Measurements from ENCODE around the gene KRT20.

Gene KRT20

DNA sequence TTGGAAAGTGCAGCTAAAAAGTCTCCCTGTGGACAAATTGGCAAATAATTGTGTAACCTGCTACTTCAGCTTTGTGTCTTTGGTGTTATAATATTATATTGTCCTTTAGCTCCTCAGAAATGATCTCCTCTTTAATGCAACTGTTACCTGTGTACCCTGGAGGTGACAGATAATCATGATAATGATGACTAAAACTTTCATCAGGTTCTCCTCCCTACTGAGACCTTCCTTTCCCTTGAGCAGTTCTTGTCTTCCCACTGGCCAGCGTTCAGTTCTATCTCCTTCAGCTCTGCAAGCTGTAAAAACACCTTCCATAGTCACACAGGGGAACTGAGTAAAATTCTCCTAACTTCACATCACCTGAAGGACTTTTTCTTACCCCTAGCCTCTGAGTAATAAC, 32.7 kb downstream of the KRT20 start:
- no peak for DNase-seq (ENCODE audit: low read depth)

DNA sequence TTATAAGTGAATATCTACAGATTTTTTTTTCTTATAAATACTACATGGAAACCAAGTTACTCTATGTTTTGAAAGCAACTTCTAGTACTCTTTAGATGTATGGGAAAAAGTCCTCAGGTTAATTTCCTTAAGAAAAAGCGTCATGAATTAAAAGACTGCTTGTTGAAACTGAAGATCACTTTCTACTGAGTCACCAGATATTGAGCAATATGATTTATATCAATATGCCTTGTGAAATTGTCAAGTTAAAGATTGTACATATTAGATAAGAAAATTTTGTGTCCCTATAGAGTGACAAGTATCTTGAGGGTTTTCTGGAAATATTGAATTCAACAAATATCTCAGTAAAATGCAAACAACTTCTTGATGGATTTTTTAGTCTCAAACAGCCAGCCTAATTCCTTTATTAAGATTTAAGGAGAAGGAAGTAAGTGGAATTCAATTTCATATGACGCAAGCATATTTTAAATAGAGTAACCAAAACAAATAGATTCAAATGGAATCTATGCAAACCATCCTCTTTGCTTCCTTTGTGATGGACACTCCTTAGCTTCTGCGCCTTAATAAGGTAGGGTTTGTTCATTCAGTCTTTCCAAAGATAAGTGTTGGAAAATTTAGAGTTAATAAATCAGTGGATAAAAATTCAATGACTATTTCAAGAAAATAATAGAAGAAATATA, 34.6 kb downstream of the KRT20 start:
- DNase-seq (ENCODE audit: low read depth), result peak; percentile 38

DNA sequence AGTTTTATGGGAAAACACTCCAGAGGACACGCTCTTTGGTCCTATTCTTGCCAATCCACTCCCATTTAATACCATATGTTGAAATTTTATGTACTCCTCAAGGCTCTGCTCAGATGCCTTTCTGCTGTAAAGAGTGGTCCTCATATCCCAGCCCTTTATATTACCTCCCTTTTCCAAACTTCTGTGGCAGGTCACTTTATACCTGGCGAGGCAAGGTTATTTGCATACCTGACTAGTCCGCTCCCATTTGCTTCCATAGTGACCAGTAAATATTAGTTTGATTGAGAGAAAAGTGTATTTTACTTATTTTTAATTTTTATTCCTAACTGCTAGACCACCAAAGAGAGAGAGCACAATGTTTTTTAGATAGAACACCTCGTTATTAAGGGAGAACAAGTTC, 35.3 kb downstream of the KRT20 start:
- no peak for DNase-seq (ENCODE audit: low read depth)

DNA sequence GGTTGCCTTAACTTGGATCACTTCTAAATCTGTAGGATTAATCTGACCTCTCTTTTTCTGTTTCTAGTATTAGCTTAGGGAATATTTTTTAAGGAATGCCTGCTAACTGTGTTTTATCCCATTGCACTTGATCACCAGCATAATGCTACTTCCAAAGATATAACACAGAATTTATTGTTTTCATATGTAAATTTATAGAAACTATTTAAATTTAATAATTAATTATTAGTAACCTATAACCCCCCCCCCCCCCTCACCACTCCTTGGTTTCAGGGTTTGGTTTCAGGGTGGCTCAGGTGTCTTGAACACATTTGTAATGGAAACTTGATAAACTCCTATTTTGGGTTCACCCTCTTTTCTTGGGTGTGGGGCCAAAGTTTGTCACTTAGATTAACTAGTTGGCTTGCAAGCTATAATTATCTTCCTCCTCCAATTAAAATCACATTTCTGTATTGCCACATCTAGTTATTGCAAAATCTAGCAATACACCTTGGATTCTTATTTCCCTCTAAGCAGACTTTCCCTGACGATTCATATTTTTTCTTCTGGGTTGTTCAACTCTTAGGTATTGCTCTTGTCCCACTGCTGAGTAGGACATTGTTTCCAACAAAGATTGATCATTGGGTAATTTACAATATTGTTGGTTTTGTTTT, 36.3 kb downstream of the KRT20 start:
- DNase-seq (ENCODE audit: low read depth), result no peak

DNA sequence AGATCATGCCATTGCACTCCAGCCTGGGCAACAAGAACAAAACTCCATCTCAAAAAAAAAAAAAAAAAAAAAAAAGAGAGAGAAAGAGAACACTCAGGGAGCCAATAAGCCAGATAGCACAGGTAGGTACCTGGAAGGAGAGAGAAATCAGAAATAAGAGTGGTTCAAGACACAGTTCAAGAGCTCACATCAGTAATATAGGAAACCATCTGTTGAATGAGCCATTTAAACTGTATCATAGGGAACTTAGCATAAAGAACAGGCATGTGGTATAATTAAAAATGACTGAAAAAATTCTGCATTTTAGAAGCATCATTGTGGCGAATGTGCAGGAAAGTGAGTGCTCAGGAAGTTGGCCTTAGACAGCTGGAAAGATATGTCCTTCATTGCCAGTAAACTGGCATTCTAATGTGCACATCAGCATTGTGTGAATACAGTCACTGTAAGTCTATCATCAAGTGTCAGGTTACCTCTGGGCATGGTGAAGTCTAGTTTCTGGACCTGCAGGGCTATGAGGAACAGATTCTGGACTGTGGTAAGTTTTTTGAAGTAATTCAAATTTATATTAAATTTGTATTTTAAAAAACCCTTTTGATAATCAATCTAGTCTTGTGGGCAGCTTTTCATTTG, 38.4 kb downstream of the KRT20 start:
- peak; percentile 51 for DNase-seq (ENCODE audit: low read depth)

DNA sequence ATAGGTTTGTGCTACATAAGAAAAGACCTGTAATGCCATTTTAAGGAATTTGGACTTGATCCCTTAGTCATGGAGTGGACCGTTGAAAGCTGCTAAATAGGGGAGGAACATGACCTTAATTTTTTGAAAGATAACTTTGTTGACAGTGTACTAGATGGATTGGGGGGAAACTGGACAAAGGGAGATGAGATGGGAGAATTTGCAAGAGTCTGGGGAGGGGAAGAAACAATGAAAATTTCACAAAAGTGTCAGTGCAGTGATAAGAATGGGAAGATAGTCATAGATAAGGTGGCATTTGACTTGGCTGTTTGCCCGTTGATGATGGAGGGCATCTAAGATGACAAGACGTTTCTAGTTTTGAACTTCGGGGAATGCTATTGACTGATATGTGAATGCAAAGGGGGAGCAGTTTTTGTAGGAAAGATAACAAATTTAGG, 40.4 kb downstream of the KRT20 start:
- no peak for DNase-seq (ENCODE audit: low read depth)

DNA sequence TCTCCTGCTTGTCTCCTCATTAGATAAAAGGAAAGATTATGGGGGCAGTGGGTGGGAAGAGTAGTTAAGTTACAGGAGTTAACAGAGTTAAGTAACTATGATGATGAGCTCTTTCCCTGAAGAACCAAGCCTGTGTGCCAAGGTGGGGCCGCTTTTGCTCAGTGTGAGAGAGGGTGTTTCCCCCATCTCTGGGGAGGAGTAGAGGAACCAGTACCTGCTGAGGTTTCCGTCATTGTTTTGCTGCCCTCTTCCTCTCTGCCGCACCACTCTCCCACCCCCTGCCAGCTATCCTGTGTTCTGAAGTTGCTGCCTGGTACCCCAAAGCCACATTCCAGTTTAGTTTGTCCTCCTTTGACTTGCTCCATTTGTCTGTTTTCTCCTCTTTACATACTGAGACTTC, 41.8 kb downstream of the KRT20 start:
- no peak for DNase-seq (ENCODE audit: low read depth)

DNA sequence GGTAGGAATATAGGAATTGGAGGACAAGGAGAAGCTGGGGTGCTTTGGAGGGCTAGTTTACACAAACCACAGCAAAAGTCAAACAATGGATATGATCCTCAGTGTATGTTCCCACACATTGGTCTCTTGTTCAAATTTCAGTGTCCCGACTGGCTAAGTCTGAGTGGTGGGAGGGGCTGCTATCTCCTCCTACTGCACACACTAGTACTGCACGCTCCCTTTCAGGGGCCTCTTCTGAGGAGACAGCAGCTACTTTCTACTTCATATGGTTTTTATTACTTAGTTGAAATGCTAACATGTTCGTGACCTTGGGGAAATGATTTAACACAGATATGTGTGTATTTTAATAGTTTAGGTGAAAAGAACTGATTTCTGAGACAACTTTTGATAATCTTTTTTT, 43.8 kb downstream of the KRT20 start:
- DNase-seq (ENCODE audit: low read depth), result peak; percentile 20

DNA sequence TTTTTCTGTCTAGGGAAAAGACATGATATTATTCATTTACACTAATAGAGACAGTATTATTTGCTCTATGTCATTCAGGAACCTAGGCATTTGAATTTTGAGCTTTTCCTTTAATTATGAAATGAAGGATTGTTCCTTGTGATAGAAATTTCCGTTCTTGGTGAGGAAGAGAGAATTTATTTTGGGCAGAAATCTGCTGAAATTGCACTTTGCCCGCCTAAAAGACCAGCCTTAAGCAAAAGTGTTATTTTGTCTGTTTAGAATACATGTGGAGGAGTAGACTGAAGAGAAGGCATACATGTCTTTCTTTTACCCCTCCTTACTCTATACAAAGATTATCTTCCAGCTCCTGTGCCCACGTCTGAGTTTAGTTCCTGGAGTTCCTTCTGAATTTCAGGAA, 45.8 kb downstream of the KRT20 start:
- no peak for DNase-seq (ENCODE audit: low read depth)

DNA sequence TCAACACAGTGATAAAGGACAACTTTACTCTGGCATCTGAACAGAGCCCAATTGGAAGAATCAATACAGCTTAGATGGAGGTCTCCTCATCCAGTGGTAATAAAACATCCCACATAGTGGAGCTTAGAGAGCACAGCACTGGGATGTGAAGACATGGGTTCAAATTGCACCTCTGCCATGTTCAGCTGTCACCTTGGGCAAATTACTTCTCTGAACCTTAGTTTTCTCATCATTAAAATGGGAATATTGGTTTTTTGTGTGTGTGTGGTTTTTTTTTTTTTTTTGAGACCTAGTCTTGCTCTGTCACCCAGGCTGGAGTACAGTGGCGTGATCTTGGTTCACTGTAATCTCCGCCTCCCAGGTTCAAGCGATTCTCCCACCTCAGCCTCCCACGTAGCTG, 49.0 kb downstream of the KRT20 start:
- DNase-seq (ENCODE audit: low read depth), result no peak

DNA sequence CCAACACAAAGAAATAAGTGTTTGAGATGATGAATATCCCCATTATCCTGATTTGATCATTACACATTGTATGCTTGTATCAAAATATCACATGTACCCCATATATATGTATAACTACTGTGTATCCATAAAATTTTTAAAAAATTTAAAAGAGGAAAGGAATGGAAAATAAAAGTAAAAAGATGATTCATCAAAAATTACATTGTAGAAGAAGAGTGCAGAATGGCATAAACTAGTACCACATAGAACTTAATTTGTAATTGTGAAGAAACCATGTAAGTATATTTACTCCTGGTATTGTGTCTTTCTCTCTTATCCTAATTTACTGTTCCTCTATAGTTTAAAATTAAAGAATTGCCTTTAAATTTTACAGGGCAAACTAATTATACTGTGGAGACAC, 51.2 kb downstream of the KRT20 start:
- no peak for DNase-seq (ENCODE audit: low read depth)

DNA sequence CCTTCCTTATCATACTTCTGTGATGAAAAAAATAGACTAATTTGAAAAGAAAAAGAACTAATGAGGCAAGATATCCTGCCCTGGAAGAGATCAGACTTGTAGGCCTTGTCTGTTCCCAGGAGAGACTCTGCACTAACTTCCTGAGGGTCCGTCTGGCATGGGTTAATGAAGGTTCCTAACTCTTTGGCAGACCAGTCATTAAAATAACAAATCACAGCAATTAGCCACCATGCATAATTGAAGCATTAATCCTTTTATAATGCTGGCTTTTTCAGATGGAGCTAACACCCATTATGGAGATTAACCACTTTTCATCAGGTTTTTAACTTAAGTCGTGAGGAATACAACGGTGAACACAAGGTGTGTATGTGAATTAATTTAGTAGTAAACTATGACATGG, 52.2 kb downstream of the KRT20 start:
- no peak for DNase-seq (ENCODE audit: low read depth)

DNA sequence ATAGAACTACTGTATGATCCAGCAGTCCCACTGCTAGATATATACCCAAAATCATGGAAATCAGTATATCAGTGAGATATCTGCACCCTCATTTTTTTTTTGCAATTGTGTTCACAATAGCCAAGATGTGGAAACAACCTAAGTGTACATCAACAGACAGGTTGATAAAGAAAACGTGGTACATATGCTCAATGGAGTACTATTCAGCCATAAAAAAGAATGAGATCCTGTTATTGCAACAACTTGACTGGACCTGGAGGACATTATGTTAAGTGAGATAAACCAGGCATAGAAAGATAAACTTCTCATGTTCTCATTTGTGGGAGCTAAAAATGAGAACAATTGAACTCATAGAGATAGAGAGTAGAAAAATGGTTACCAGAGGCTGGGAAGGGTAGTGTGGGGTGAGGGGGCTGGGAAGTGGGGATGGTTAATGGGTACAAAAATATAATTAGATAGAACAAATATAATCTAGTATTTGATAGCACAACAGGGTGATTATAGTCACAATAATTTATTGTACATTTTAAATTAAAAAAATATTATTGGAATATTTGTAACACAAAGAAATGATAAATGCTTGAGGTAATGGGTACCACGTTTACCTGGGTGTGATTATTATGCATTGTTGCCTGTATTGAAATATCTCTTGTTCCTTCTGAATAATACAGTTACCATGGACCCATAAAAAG, 54.8 kb downstream of the KRT20 start:
- no peak for DNase-seq (ENCODE audit: low read depth)

DNA sequence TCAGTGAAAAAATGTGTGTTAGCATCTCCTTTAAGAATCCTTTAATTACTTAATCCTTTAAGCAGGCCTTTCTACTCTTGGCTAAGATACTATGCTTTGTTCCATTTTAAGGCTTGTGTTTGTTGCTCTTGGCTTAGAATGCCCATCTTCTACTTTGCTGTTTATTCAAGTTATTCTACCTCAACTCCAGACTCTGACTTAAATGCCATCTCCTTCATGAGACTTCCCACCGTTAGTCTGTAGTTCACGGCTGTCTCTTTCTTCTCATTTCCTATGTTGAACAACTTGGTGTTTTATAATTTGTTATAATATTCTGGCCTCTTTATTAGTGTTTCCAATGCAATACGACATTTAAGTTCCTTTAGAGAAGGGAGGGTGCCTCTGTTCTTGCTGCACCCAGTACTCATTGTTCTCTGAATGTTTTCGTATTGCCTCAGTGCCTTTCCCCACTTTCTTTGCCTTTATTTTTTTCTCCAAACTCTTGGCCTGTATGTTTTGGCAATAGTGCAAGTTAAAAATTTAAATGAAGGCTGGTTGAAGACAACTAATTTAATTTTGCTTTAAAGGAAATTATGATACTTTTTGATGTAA, 56.5 kb downstream of the KRT20 start:
- peak; percentile 46 for DNase-seq (ENCODE audit: low read depth)

DNA sequence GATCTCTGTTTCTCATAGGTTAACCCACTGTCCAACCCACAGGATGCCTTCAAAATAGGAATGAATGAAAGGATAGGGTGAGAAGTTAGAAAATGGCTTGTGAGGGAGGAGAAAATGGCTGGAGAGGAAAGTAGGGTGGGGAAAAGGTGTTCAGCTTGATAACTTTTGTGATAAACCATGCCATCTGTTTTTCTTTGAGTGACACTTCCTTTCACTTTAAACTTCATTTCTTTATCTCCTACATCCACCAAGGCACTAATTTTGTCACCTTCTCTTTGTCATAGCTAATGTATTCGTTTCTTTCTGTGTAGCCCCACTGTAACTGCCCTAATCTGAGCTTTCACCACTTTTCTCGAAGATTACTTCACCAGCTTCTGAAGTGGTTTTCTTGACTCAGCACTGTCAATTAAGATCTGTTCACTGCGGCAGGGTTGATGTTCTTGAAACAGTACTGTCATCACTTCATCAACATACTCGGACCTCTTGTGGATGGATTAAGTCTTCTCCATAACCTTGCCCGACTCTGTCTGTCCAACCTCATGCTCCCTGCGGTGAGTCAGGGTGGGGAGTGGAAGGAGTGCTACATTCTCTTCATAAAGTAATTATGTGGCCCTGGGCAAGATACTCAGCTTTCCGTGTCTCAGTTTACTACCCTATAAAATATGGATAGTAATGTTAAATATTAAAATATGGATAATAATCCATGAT, 57.1 kb downstream of the KRT20 start:
- peak; percentile 14 for DNase-seq (ENCODE audit: low read depth)
